IMR-90 (cell line): ENCODE measurements around the gene VAC14. TPM values are rescaled to one million over a fixed set of nuclear protein-coding genes. Genes with fewer than 3 reads are reported as not detected.

Experiments used
- ATAC-seq: fragments of 200-7000 bp; cut with Tn5 transposase; 2 replicates; pipeline ENCODE4 v1.9.1; 2020; ENCODE audit warnings: low read depth, mild to moderate bottlenecking, moderate library complexity
- BruUV-seq: library from RNA; stranded (reverse); fragments of 400-500 nt; replicated peaks from 2 replicates; lab custom pipeline; 2021; lab: Mats Ljungman, UMichigan
- CTCF ChIA-PET: fragments of 300-600 bp; formaldehyde crosslinking; extraction: SDS; loops from one replicate; lab custom pipeline; 2021; ENCODE audit warnings: antibody characterized with exemption; lab: Yijun Ruan, JAX
- POLR2A ChIA-PET: fragments of 300-600 bp; sonication (Branson Sonifier 250); formaldehyde crosslinking; loops from one replicate; lab custom pipeline; 2022; ENCODE audit warnings: antibody characterized with exemption; ENCODE audit not compliant: unreplicated experiment; lab: Charles Lee
- DNase-seq: peaks from one replicate; pipeline ENCODE4 v3.0.0; 2013
- H2AFZ ChIP-seq: replicated peaks from 2 replicates; pipeline ENCODE3; 2013; ENCODE audit warnings: low read length, mild to moderate bottlenecking; ENCODE audit not compliant: poor library complexity
- H2AK5ac ChIP-seq: 2 replicates; pipeline ENCODE4 v1.6.1; 2013; ENCODE audit warnings: low read depth, low read length, inconsistent platforms
- H2AK9ac ChIP-seq: replicated peaks from 2 replicates; pipeline ENCODE3; 2013; ENCODE audit warnings: mild to moderate bottlenecking, low read depth, low read length, moderate library complexity; ENCODE audit not compliant: poor library complexity
- H2BK120ac ChIP-seq: 2 replicates; pipeline ENCODE4 v1.6.1; 2013; ENCODE audit warnings: low read depth, low read length, inconsistent platforms
- H2BK15ac ChIP-seq: 3 replicates; pipeline ENCODE4 v1.6.1; 2013; ENCODE audit warnings: low read depth, low read length, inconsistent platforms
- H2BK20ac ChIP-seq: 2 replicates; pipeline ENCODE4 v1.6.1; 2013; ENCODE audit warnings: low read depth, mild to moderate bottlenecking, inconsistent platforms, low read length, moderate library complexity
- H2BK5ac ChIP-seq: 2 replicates; pipeline ENCODE4 v1.6.1; 2013; ENCODE audit warnings: mild to moderate bottlenecking, low read depth, low read length, inconsistent platforms; ENCODE audit not compliant: poor library complexity, severe bottlenecking
- H3K14ac ChIP-seq: replicated peaks from 2 replicates; pipeline ENCODE4 v1.6.1; 2013; ENCODE audit warnings: low read depth, low read length, inconsistent platforms
- H3K18ac ChIP-seq: 2 replicates; pipeline ENCODE4 v1.6.1; 2013; ENCODE audit warnings: low read depth, low read length, control low read depth
- H3K23ac ChIP-seq: 2 replicates; pipeline ENCODE4 v1.6.1; 2013; ENCODE audit warnings: low read depth, low read length, inconsistent platforms
- H3K27ac ChIP-seq: 2 replicates; pipeline ENCODE4 v1.5.1; 2013; ENCODE audit warnings: mild to moderate bottlenecking, control low read depth, low read length; ENCODE audit not compliant: insufficient read depth
- H3K27me3 ChIP-seq: 2 replicates; pipeline ENCODE4 v1.6.1; 2013; ENCODE audit warnings: low read length; ENCODE audit not compliant: control insufficient read depth, insufficient read depth
- H3K36me3 ChIP-seq: 2 replicates; pipeline ENCODE4 v1.6.1; 2013; ENCODE audit warnings: low read length, mixed read lengths; ENCODE audit not compliant: control insufficient read depth, insufficient read depth
- H3K4ac ChIP-seq: 2 replicates; pipeline ENCODE4 v1.6.1; 2013; ENCODE audit warnings: low read depth, low read length, inconsistent platforms
- H3K4me1 ChIP-seq: 2 replicates; pipeline ENCODE4 v1.6.1; 2013; ENCODE audit warnings: low read length, mixed read lengths; ENCODE audit not compliant: control insufficient read depth, insufficient read depth
- H3K4me2 ChIP-seq: 2 replicates; pipeline ENCODE4 v1.6.1; 2013; ENCODE audit warnings: low read depth, mild to moderate bottlenecking, control low read depth, low read length, moderate library complexity
- H3K4me3 ChIP-seq: 2 replicates; pipeline ENCODE4 v1.5.1; 2013; ENCODE audit warnings: low read depth, mild to moderate bottlenecking, control low read depth, low read length, moderate library complexity; ENCODE audit not compliant: insufficient read depth
- H3K56ac ChIP-seq: 2 replicates; pipeline ENCODE4 v1.6.1; 2013; ENCODE audit warnings: low read length, inconsistent platforms; ENCODE audit not compliant: insufficient read depth; ENCODE audit errors: extremely low read depth
- H3K79me1 ChIP-seq, 2 experiments: 2 replicates each; pipeline ENCODE4 v1.6.1; 2013; ENCODE audit warnings: low read length in 2 of 2, inconsistent platforms in 1 of 2, low read depth in 1 of 2
- H3K9ac ChIP-seq: 2 replicates; pipeline ENCODE4 v1.6.1; 2013; ENCODE audit warnings: low read depth, low read length, control low read depth
- H3K9me1 ChIP-seq: 2 replicates; pipeline ENCODE4 v1.6.1; 2013; ENCODE audit warnings: low read length, inconsistent platforms; ENCODE audit not compliant: insufficient read depth
- H3K9me3 ChIP-seq: 2 replicates; pipeline ENCODE4 v1.6.1; 2013; ENCODE audit warnings: low read length; ENCODE audit not compliant: control insufficient read depth, insufficient read depth
- H4K20me1 ChIP-seq: 2 replicates; pipeline ENCODE4 v1.6.1; 2013; ENCODE audit warnings: low read length, inconsistent platforms; ENCODE audit not compliant: insufficient read depth
- H4K5ac ChIP-seq: 2 replicates; pipeline ENCODE4 v1.6.1; 2013; ENCODE audit warnings: mild to moderate bottlenecking, low read depth, low read length, control low read depth
- H4K8ac ChIP-seq, 2 experiments: 2 replicates each; pipeline ENCODE4 v1.6.1; 2013; ENCODE audit warnings: low read depth in 2 of 2, low read length in 2 of 2, control low read depth in 1 of 2, inconsistent platforms in 1 of 2
- H4K91ac ChIP-seq: 2 replicates; pipeline ENCODE4 v1.6.1; 2013; ENCODE audit warnings: low read depth, low read length, inconsistent platforms; ENCODE audit not compliant: insufficient read depth
- BHLHE40 ChIP-seq: fragments of 150-350 bp; IDR thresholded peaks from 2 replicates; pipeline ENCODE4 v1.6.1; 2016; ENCODE audit warnings: mild to moderate bottlenecking, low read depth, low read length
- CEBPB ChIP-seq: IDR thresholded peaks from 2 replicates; pipeline ENCODE4 v1.6.1; 2012; ENCODE audit warnings: low read depth, low read length, improper control_type of control experiment
- CHD1 ChIP-seq: IDR thresholded peaks from 2 replicates; pipeline ENCODE4 v1.6.1; 2012; ENCODE audit warnings: low read depth, low read length, improper control_type of control experiment
- CTCF ChIP-seq: conservative IDR thresholded peaks from 2 replicates; pipeline ENCODE4 v1.5.1; 2012; ENCODE audit warnings: mild to moderate bottlenecking, low read depth, low read length, improper control_type of control experiment
- ELK1 ChIP-seq: fragments of 150-350 bp; IDR thresholded peaks from 2 replicates; pipeline ENCODE4 v1.6.1; 2016; ENCODE audit warnings: low read depth, mild to moderate bottlenecking, low read length, moderate library complexity, borderline replicate concordance
- MAFK ChIP-seq: IDR thresholded peaks from 2 replicates; pipeline ENCODE4 v1.6.1; 2012; ENCODE audit warnings: low read depth, low read length, improper control_type of control experiment
- MAZ ChIP-seq: IDR thresholded peaks from 2 replicates; pipeline ENCODE4 v1.6.1; 2012; ENCODE audit warnings: low read depth, mild to moderate bottlenecking, low read length, improper control_type of control experiment, moderate library complexity, borderline replicate concordance
- MXI1 ChIP-seq: IDR thresholded peaks from 2 replicates; pipeline ENCODE4 v1.6.1; 2012; ENCODE audit warnings: low read depth, mild to moderate bottlenecking, low read length, moderate library complexity, borderline replicate concordance
- POLR2A ChIP-seq: IDR thresholded peaks from 2 replicates; pipeline ENCODE4 v1.6.1; 2012; ENCODE audit warnings: mild to moderate bottlenecking, low read depth, low read length
- RAD21 ChIP-seq: IDR thresholded peaks from 2 replicates; pipeline ENCODE4 v1.6.1; 2012; ENCODE audit warnings: low read length, improper control_type of control experiment
- RCOR1 ChIP-seq: IDR thresholded peaks from 2 replicates; pipeline ENCODE4 v1.6.1; 2012; ENCODE audit warnings: mild to moderate bottlenecking, low read length, improper control_type of control experiment; ENCODE audit not compliant: insufficient replicate concordance
- RFX5 ChIP-seq: IDR thresholded peaks from 2 replicates; pipeline ENCODE4 v1.8.0; 2012; ENCODE audit warnings: low read depth, mild to moderate bottlenecking, low read length, moderate library complexity
- SMC3 ChIP-seq: fragments of 150-350 bp; IDR thresholded peaks from 2 replicates; pipeline ENCODE4 v1.6.1; 2016; ENCODE audit warnings: low read depth, mild to moderate bottlenecking, antibody characterized with exemption, low read length, moderate library complexity
- USF2 ChIP-seq: fragments of 150-350 bp; IDR thresholded peaks from 2 replicates; pipeline ENCODE4 v1.6.1; 2017; ENCODE audit warnings: mild to moderate bottlenecking, antibody characterized with exemption, low read length, low read depth
- WGBS, 2 experiments: methylation state at CpG; one replicate each; pipeline versions ENCODE4 v1.1.5 to v1.1.7; 2013; ENCODE audit warnings: missing lambda C conversion rate in 2 of 2; ENCODE audit not compliant: insufficient read length in 1 of 2; ENCODE audit errors: extremely low coverage in 2 of 2; 5-methylcytosine and 5-hydroxymethylcytosine counted together
- dilution Hi-C: fragments of 300-500 bp; cut with HindIII; formaldehyde crosslinking; loops from one replicate; pipeline ENCODE4 v1.14.3; 2018; ENCODE audit warnings: low sequenced_read_pairs; ENCODE audit not compliant: unreplicated experiment
- in situ Hi-C: fragments of 300-500 bp; cut with MboI; formaldehyde crosslinking; loops from 3 replicates; pipeline ENCODE4 v1.14.3; 2019; ENCODE audit warnings: low sequenced_read_pairs, inconsistent platforms, mixed read lengths
- intact Hi-C: fragments of 100-400 bp; cut with micrococcal nuclease; formaldehyde crosslinking; loops from 2 replicates; pipeline ENCODE4 v1.10.0; 2022
- polyA plus RNA-seq, 3 experiments: library from polyadenylated mRNA; depleted of rRNA; stranded (reverse); fragments of >200 nt; gene quantifications; 2 replicates each; pipeline ENCODE4 v1.2.3, GENCODE V29; 2012; ENCODE audit warnings: low replicate concordance in 1 of 3
- total RNA-seq: library from RNA; depleted of rRNA; stranded (reverse); fragments of >200 nt; gene quantifications from 2 replicates; pipeline ENCODE4 v1.2.3, GENCODE V29; 2012

Gene VAC14
- total and polyA plus RNA-seq, 2 of the 4 experiments (the other 2 are of a cell fraction) = 21.1 to 40.2 TPM

GRCh38 chr16:70765491-70765890 is 35.5 kb downstream of the VAC14 start:
- Histone ChIP-seq H3K18ac (no peak overlapping the region), H3K9me3 (no peaks in the 10 kb centered on the region), H3K9ac (no peak overlapping the region), H2AK9ac (no peak overlapping the region), H2AFZ (no peak overlapping the region), H2BK120ac (no peak overlapping the region), H3K14ac (no peak overlapping the region), H3K23ac (no peak overlapping the region), H2BK15ac (no peak overlapping the region), H2BK20ac (no peak overlapping the region), H4K8ac (no peak overlapping the region), H3K4me1 (peaks cover 16% of the 10 kb centered on the region), H4K20me1 (no peaks in the 10 kb centered on the region; the same call in 1 of the 2 replicates), H3K79me1 (peaks cover 0 to 18% of the 10 kb centered on the region in 2 experiments; a peak in 1 of 4 replicates), H3K56ac (no peak overlapping the region), H3K4me3 (no peak overlapping the region), H4K5ac (no peak overlapping the region), H2AK5ac (peak overlapping the region; percentile 31; the same call in 1 of the 2 replicates), H3K27ac (no peak overlapping the region), H3K4me2 (no peak overlapping the region), H2BK5ac (no peak overlapping the region), H3K36me3 (peaks cover 27% of the 10 kb centered on the region), H4K91ac (no peak overlapping the region), H3K9me1 (peaks cover 15% of the 10 kb centered on the region), H3K4ac (0 out of 2 replicates have a peak overlapping the region, but pooled peaks have one; percentile 18), H3K27me3 (no peaks in the 10 kb centered on the region)
- TF ChIP-seq CHD1 (no peak), CEBPB (no peak), CTCF (no peak), USF2 (no peak), POLR2A (no peak), MAFK (no peak), RAD21 (no peak), BHLHE40 (no peak), ELK1 (no peak), MXI1 (no peak), RFX5 (no peak), MAZ (no peak), RCOR1 (no peak), SMC3 (no peak)
- no peak for ATAC-seq
- DNase-seq = no peak
- in situ Hi-C loops (loop anchor here (5.0 kb wide), 1 partner anchor 83 kb away; no protein-coding TSS in a partner anchor), dilution Hi-C loops (loop anchor here (10.0 kb wide), 1 partner anchor 91 kb away; no protein-coding TSS in a partner anchor), intact Hi-C loops (no loop called here)
- 96% methylated on average over 5 of the region's 8 CpGs; no CpG with 5 or more reads in 1 of the 2 experiments for whole genome bisulfite sequencing, 2 experiments
- BruUV-seq = no TSS peak
- POLR2A ChIA-PET = no interaction called here
- CTCF ChIA-PET = interaction anchor here (0.7 kb wide), 1 partner anchor 14 kb away, joined by 3 read pairs; no protein-coding TSS in a partner anchor
